ENCODE data around the gene PCLO. TPM values are rescaled to one million over a fixed set of nuclear protein-coding genes. Genes with fewer than 3 reads are reported as not detected.

PCLO gene
- total and polyA plus RNA-seq, 2 of the 8 experiments (the other 6 are each of a cell fraction or from before 2014, with no cell fraction given) = 1.5 to 3.2 TPM

- Histone ChIP-seq H3K79me2 (ENCODE audit: control insufficient read depth in 1 of 2, insufficient read depth in 2 of 2, low read length in 2 of 2) (no peaks in the 10 kb centered on the region), H4K91ac (replicated peaks; ENCODE audit: insufficient read length, low read length) (no peak overlapping the region), H4K20me1 (replicated peaks in 1 of 2; ENCODE audit: control insufficient read depth in 1 of 2, insufficient read depth in 2 of 2, low read length in 2 of 2) (no peaks in the 10 kb centered on the region), H3K9me3 (ENCODE audit: insufficient read depth in 2 of 2, low read depth in 1 of 2, low read length in 1 of 2) (no peaks in the 10 kb centered on the region), H3K4me2 (ENCODE audit: insufficient read depth in 1 of 2, low read depth in 2 of 2, low read length in 2 of 2) (no peak overlapping the region), H3K27me3 (replicated peaks in 1 of 4; ENCODE audit: control insufficient read depth in 3 of 4, extremely low read depth in 1 of 4, insufficient read depth in 3 of 4, low read length in 3 of 4) (no peaks in the 10 kb centered on the region), H3K4ac (replicated peaks; ENCODE audit: insufficient read length, low read depth, low read length) (no peak overlapping the region), H4K5ac (ENCODE audit: insufficient read length, low read depth, low read length) (no peak overlapping the region), H3K9ac (replicated peaks in 1 of 4; ENCODE audit: extremely low read depth in 1 of 4, low read depth in 3 of 4, low read length in 3 of 4) (no peak overlapping the region), H4K8ac (ENCODE audit: extremely low read depth, insufficient read depth, low read length) (no peak overlapping the region), H3K79me1 (ENCODE audit: low read depth, low read length) (no peaks in the 10 kb centered on the region), H2BK12ac (ENCODE audit: low read depth, low read length) (no peak overlapping the region), H3K4me3 (ENCODE audit: extremely low read depth in 1 of 4, insufficient read depth in 2 of 4, low read depth in 3 of 4, low read length in 4 of 4) (no peak overlapping the region), H3K56ac (replicated peaks; ENCODE audit: insufficient read length, low read depth, low read length) (no peak overlapping the region), H2AFZ (ENCODE audit: low read length) (no peak overlapping the region), H2BK20ac (ENCODE audit: low read length) (no peak overlapping the region), H2BK15ac (ENCODE audit: low read length) (no peak overlapping the region), H3K27ac (ENCODE audit: low read depth, low read length) (no peak overlapping the region), H3K14ac (ENCODE audit: insufficient read length) (no peak overlapping the region), H3K36me3 (ENCODE audit: control insufficient read depth in 2 of 4, insufficient read depth in 4 of 4, low read length in 3 of 4) (no peaks in the 10 kb centered on the region), H2BK5ac (ENCODE audit: low read depth, low read length) (no peak overlapping the region), H2AK5ac (ENCODE audit: low read depth, low read length) (no peak overlapping the region), H3K23me2 (ENCODE audit: low read depth, low read length) (no peaks in the 10 kb centered on the region), H3K4me1 (replicated peaks in 1 of 4; ENCODE audit: control insufficient read depth in 3 of 4, insufficient read depth in 4 of 4, low read length in 3 of 4) (peaks cover 0 to 2% (median under 1%) of the 10 kb centered on the region in 4 experiments; a peak in 1 of 7 replicates), H3K18ac (ENCODE audit: extremely low read depth, low read length) (no peak overlapping the region), H3K23ac (ENCODE audit: insufficient read length) (no peak overlapping the region), H2BK120ac (replicated peaks; ENCODE audit: low read depth, low read length) (no peak overlapping the region)
- CTCF ChIA-PET (ENCODE audit: partially characterized antibody) = interaction anchor here (0.5 to 1.3 kb wide), 3 partner anchors 26 to 306 kb away, joined by 3 read pairs; no protein-coding TSS in a partner anchor
- POLR2A ChIA-PET (ENCODE audit: partially characterized antibody) = no interaction called here
- no peak for FAIRE-seq
- whole genome bisulfite sequencing, 2 experiments (ENCODE audit: extremely low coverage in 1 of 2, insufficient coverage in 1 of 2, insufficient read length in 1 of 2, insufficient replicate concordance in 2 of 2, low coverage in 1 of 2, low lambda C conversion rate in 2 of 2, missing lambda C conversion rate in 1 of 2) = 88% methylated on average over 1 of the region's 1 CpG; no CpG with 5 or more reads in 1 of the 2 experiments
- DNase-seq (ENCODE audit: low read depth in 1 of 2, low spot score in 2 of 2) = no peak
- TF ChIP-seq CTBP2 (IDR thresholded peaks at IDR 0.05; ENCODE audit: borderline replicate concordance, insufficient read depth, insufficient read length, low read length) (no peak), USF2 (IDR thresholded peaks at IDR 0.05; ENCODE audit: low read length) (no peak), CBX8 (IDR thresholded peaks at IDR 0.05; ENCODE audit: borderline replicate concordance, low read depth, low read length) (no peak), POU5F1 (IDR thresholded peaks at IDR 0.05; ENCODE audit: low read depth, low read length) (no peak), POLR2AphosphoS5 (IDR thresholded peaks at IDR 0.05; ENCODE audit: low read depth, low read length) (no peak), YY1 (IDR thresholded peaks at IDR 0.05; ENCODE audit: low read depth, low read length) (no peak), SIX5 (IDR thresholded peaks at IDR 0.05; ENCODE audit: low read depth, low read length) (no peak)
Observed at GRCh38 chr7:83038787-83039186, 123.9 kb downstream of the PCLO start.
